H1 (cell line): ENCODE data around the gene GP1BB.

Experiments
- BRCA1 ChIP-seq: IDR thresholded peaks from 2 replicates; pipeline ENCODE4 v1.6.1; 2012; ENCODE audit warnings: low read depth, low read length, improper control_type of control experiment
- NRF1 ChIP-seq: IDR thresholded peaks from 2 replicates; pipeline ENCODE4 v1.6.1; 2011; ENCODE audit warnings: mild to moderate bottlenecking, low read depth, low read length, improper control_type of control experiment
- TCF12 ChIP-seq: IDR thresholded peaks from 2 replicates; pipeline ENCODE4 v1.6.1; 2011; ENCODE audit warnings: low read depth, mild to moderate bottlenecking, low read length
- TF ChIP-seq, protein P1 (sequence below), 3 experiments: IDR thresholded peaks; 1 replicate in 2 of 3; 2 replicates in 1 of 3; pipeline versions ENCODE4 v1.5.1 to v1.6.1; 2011; ENCODE audit warnings: low read length in 3 of 3, mild to moderate bottlenecking in 3 of 3, inconsistent platforms in 2 of 3, low read depth in 1 of 3, moderate library complexity in 1 of 3; ENCODE audit not compliant: insufficient read depth in 1 of 3; ENCODE audit errors: control extremely low read depth in 1 of 3

- TF ChIP-seq NRF1 (no peak), BRCA1 (no peak), TCF12 (no peak)
- TF ChIP-seq, protein P1, sequence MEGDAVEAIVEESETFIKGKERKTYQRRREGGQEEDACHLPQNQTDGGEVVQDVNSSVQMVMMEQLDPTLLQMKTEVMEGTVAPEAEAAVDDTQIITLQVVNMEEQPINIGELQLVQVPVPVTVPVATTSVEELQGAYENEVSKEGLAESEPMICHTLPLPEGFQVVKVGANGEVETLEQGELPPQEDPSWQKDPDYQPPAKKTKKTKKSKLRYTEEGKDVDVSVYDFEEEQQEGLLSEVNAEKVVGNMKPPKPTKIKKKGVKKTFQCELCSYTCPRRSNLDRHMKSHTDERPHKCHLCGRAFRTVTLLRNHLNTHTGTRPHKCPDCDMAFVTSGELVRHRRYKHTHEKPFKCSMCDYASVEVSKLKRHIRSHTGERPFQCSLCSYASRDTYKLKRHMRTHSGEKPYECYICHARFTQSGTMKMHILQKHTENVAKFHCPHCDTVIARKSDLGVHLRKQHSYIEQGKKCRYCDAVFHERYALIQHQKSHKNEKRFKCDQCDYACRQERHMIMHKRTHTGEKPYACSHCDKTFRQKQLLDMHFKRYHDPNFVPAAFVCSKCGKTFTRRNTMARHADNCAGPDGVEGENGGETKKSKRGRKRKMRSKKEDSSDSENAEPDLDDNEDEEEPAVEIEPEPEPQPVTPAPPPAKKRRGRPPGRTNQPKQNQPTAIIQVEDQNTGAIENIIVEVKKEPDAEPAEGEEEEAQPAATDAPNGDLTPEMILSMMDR (IDR thresholded peaks at IDR 0.05; ENCODE audit: control extremely low read depth in 1 of 3, insufficient read depth in 1 of 3, low read depth in 1 of 3, low read length in 3 of 3) = no peak
Observed at GRCh38 chr22:19693981-19694670, 29.2 kb upstream of the GP1BB start.
